Right atrium auricular region (tissue), 2 donors: ENCODE results near the gene GSE1. TPM values are rescaled to one million over a fixed set of nuclear protein-coding genes. Genes with fewer than 3 reads are reported as not detected.

Experiments
- DNase-seq: peaks from one replicate; pipeline ENCODE4 v3.0.0-alpha.2; 2019; ENCODE audit warnings: low spot score
- H3K27ac ChIP-seq, 2 donors: fragments of 200-600 bp; sonication (generic); 1 replicate in 1 of 2; 2 replicates in 1 of 2; pipeline ENCODE4 v1.5.1; 2016 to 2019
- H3K27me3 ChIP-seq, 2 donors: fragments of 200-600 bp; sonication (generic); one replicate each; pipeline versions ENCODE4 v1.5.1 to v1.6.0; 2017 to 2019
- H3K36me3 ChIP-seq: fragments of 200-600 bp; sonication (generic); one replicate; pipeline ENCODE4 v1.5.1; 2016
- H3K4me1 ChIP-seq, 2 donors: fragments of 200-600 bp; sonication (generic); one replicate each; pipeline versions ENCODE4 v1.5.1 to v1.6.0; 2017 to 2019
- H3K4me3 ChIP-seq, 2 donors: fragments of 200-600 bp; sonication (generic); 1 replicate in 1 of 2; 2 replicates in 1 of 2; pipeline ENCODE4 v1.5.1; 2017 to 2019; ENCODE audit warnings: mild to moderate bottlenecking in 1 of 2, moderate library complexity in 1 of 2
- H3K9me3 ChIP-seq, 2 donors: fragments of 200-600 bp; sonication (generic); one replicate each; pipeline ENCODE4 v1.5.1; 2019
- total RNA-seq, 2 donors: library from RNA; depleted of rRNA; stranded (reverse); fragments of >200 nt; gene quantifications; one replicate each; pipeline ENCODE4 v1.1.0, GENCODE V29; 2016
- TF ChIP-seq, protein P1 (sequence below), 2 donors: fragments of 200-600 bp; sonication (generic); IDR thresholded peaks; one replicate each; pipeline ENCODE4 v1.5.1; 2019; ENCODE audit warnings: antibody characterized with exemption in 2 of 2

GSE1 gene
- total RNA-seq, 2 donors from 2014 or later: 37.1 to 55.7 TPM

DNA sequence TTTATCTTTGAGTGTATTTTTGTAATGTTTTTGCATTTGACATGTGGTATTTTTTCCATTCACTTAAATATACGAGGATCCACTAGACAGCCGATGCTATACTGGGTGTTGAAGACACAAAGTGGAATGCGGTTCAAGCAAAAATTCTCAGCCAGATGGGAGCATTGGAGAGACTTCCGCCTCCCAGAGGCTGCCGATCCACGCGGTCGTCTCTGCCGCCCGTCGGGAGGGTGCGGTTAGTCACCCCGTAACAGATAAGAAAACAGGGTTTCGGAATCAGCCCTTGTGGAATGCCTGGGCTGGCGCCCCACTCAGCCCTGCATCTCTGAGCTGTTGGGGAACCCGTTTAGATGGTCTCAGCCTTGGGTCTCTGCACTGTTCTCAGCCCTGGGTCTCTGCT is 7.3 kb downstream of the GSE1 start:
- Histone ChIP-seq H3K27ac (no peak overlapping the region), H3K9me3 (no peaks in the 10 kb centered on the region), H3K4me3 (no peak overlapping the region), H3K36me3 (no peaks in the 10 kb centered on the region), H3K27me3 (no peaks in the 10 kb centered on the region), H3K4me1 (peaks cover 0 to 62% of the 10 kb centered on the region in 2 donors)
- TF ChIP-seq, protein P1, sequence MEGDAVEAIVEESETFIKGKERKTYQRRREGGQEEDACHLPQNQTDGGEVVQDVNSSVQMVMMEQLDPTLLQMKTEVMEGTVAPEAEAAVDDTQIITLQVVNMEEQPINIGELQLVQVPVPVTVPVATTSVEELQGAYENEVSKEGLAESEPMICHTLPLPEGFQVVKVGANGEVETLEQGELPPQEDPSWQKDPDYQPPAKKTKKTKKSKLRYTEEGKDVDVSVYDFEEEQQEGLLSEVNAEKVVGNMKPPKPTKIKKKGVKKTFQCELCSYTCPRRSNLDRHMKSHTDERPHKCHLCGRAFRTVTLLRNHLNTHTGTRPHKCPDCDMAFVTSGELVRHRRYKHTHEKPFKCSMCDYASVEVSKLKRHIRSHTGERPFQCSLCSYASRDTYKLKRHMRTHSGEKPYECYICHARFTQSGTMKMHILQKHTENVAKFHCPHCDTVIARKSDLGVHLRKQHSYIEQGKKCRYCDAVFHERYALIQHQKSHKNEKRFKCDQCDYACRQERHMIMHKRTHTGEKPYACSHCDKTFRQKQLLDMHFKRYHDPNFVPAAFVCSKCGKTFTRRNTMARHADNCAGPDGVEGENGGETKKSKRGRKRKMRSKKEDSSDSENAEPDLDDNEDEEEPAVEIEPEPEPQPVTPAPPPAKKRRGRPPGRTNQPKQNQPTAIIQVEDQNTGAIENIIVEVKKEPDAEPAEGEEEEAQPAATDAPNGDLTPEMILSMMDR (IDR thresholded peaks at IDR 0.05): no peak
- DNase-seq: no peak

DNA sequence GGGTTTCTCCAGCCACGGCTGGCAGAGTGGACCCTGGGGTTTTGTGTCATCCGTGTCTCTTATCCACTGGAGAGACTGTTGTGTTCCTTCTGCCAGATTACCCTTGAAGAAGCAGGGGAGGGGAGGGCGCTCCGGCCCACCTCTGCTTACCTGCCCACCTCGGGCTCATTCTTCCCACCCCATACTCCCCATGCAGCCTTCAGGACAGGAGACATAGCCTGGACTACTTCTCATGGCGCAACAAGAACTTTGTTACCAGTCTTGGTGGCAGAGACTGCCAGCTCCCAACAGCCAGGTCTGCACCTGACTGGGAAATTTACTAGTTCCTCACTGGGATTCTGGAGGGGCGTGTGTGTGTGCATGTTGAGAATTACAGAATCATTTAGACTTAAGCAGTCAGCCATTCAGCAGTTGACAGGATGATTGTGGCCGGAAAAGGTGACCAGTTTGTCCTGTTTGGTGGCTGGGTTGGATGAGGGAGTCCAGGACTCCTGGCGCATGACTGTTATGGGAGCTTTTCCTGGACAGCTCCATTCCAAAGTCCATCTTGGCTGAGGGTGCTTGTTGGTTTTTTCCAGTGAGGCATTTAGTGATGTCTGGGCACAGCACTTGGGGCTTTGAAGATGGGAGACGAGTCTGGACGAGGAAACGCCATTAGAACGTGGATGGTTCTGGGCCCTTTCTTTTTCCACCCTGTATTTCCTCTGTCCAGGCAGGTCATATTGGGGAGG is 8.7 kb downstream of the GSE1 start:
- DNase-seq: no peak
- TF ChIP-seq, protein P1 (IDR thresholded peaks at IDR 0.05): no peak
- Histone ChIP-seq H3K27me3 (no peaks in the 10 kb centered on the region), H3K4me1 (peaks cover 0 to 61% of the 10 kb centered on the region in 2 donors), H3K4me3 (no peak overlapping the region), H3K36me3 (no peaks in the 10 kb centered on the region), H3K9me3 (no peaks in the 10 kb centered on the region), H3K27ac (no peak overlapping the region)

DNA sequence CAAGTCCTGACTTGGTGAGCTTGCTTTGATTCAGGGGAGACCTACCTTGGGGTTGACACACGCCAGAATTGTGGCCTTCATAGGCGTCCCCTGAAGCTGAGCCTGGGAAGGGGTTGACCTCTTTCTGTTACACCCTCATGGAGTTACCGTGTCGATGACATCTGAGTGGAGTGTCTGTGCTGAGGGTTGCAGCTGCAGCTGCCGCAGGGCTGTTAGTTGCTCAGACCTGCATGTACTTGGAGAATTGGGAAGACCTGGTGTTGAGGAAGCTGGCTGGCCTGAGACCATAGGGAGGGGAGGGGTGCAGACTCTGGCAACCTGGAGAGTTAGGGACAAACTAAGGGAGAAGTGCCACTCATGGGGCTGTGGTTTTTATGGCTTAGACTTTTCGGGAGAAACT is 9.6 kb downstream of the GSE1 start:
- Histone ChIP-seq H3K27me3 (no peaks in the 10 kb centered on the region), H3K36me3 (no peaks in the 10 kb centered on the region), H3K4me3 (no peak overlapping the region), H3K9me3 (no peaks in the 10 kb centered on the region), H3K4me1 (peaks cover 0 to 61% of the 10 kb centered on the region in 2 donors), H3K27ac (no peak overlapping the region)
- DNase-seq: no peak
- TF ChIP-seq, protein P1 (IDR thresholded peaks at IDR 0.05): no peak

DNA sequence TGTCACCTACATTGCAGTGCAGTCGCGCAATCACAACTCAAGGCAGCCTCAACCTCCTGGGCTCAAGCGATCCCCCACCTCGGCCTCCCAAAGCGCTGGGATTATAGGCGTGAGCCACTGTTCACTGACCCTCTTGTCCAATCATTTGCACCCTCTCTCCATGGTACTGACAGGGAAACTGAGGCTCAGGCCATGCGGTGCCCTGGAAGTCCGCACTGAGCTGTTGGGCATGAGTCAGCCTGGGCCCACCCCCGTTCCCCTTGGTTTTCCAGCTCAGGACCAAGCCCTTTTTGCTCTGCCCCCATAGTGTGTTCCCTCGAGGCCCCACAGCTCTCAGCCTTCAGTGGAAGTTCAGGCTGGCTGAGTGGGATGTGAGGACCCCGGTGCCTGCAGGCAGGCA is 10.1 kb downstream of the GSE1 start:
- no peaks in the 10 kb centered on the region for H3K9me3 ChIP-seq
- no peak overlapping the region for H3K27ac ChIP-seq
- H3K4me1 ChIP-seq: peaks cover 0 to 62% of the 10 kb centered on the region in 2 donors
- no peak for DNase-seq
- no peaks in the 10 kb centered on the region for H3K36me3 ChIP-seq
- no peak overlapping the region for H3K4me3 ChIP-seq
- TF ChIP-seq, protein P1 (IDR thresholded peaks at IDR 0.05): no peak
- no peaks in the 10 kb centered on the region for H3K27me3 ChIP-seq

DNA sequence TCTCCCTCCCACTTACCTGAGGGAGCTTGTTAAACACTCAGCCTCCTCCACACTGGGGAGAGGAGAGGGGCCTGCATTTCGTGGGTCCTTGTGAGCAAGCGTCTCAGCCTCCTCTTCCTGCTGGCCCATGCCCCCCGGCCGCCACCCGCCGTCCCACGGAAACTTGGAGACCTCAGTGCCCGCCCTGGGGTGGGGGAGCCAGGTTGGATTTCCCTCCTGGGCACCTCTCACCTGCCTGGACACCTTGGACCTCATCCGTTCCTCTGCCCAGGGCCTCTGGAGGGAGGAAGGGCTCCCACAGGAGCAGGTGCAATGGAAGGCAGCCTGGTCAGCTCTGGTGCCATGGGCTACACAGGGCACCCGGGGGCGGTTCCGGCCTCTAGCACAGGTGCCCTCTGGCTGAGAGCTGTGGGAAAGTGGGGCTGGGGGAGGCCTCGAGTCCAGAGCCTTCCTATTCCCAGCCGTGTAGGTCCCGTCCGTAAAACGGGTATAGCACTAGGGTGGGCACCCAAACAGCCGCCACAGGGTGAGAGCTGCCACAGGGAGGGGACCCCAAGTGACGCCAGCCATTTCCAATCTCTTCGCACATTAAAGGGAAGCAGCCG is 11.0 kb downstream of the GSE1 start:
- no peak overlapping the region for H3K4me3 ChIP-seq
- peaks cover 0 to 71% of the 10 kb centered on the region in 2 donors for H3K4me1 ChIP-seq
- no peak for DNase-seq
- no peaks in the 10 kb centered on the region for H3K27me3 ChIP-seq
- no peaks in the 10 kb centered on the region for H3K9me3 ChIP-seq
- TF ChIP-seq, protein P1 (IDR thresholded peaks at IDR 0.05): no peak
- no peaks in the 10 kb centered on the region for H3K36me3 ChIP-seq
- H3K27ac ChIP-seq: no peak overlapping the region
